CD14-positive monocyte (primary cell): ENCODE data around the gene CALML3. TPM values are rescaled to one million over a fixed set of nuclear protein-coding genes. Genes with fewer than 3 reads are reported as not detected.

Experiments
- DNase-seq, 3 donors: peaks; one replicate each; pipeline ENCODE4 v3.0.0-alpha.2; 2011 to 2022
- H2AFZ ChIP-seq: 2 replicates; pipeline ENCODE4 v1.6.0; 2012; ENCODE audit warnings: mild to moderate bottlenecking, low read depth, low read length, inconsistent platforms; ENCODE audit not compliant: insufficient read depth, poor library complexity, severe bottlenecking
- H3K27ac ChIP-seq, 2 donors: 1 replicate in 1 of 2; 2 replicates in 1 of 2; pipeline ENCODE4 v1.5.1; 2012 to 2013; ENCODE audit warnings: low read length in 2 of 2, control low read depth in 1 of 2, inconsistent platforms in 1 of 2, low read depth in 1 of 2, mild to moderate bottlenecking in 1 of 2
- H3K27me3 ChIP-seq, 2 donors: one replicate each; pipeline versions ENCODE4 v1.6.0 to v1.6.1; 2011 to 2013; ENCODE audit warnings: low read length in 2 of 2; ENCODE audit not compliant: control insufficient read depth in 2 of 2, insufficient read depth in 2 of 2
- H3K36me3 ChIP-seq, 2 donors: replicated peaks in 1 of 2; 1 replicate in 1 of 2; 2 replicates in 1 of 2; pipeline versions ENCODE4 v1.5.1 to v1.6.1; 2012 to 2013; ENCODE audit warnings: low read length in 2 of 2, control low read depth in 1 of 2, inconsistent platforms in 1 of 2, mild to moderate bottlenecking in 1 of 2; ENCODE audit not compliant: insufficient read depth in 2 of 2, control insufficient read depth in 1 of 2
- H3K4me1 ChIP-seq, 2 donors: 1 replicate in 1 of 2; 2 replicates in 1 of 2; pipeline versions ENCODE4 v1.5.1 to v1.6.1; 2012 to 2013; ENCODE audit warnings: low read length in 2 of 2, control low read depth in 1 of 2, inconsistent platforms in 1 of 2, mild to moderate bottlenecking in 1 of 2, moderate library complexity in 1 of 2; ENCODE audit not compliant: insufficient read depth in 2 of 2, control insufficient read depth in 1 of 2
- H3K4me2 ChIP-seq: replicated peaks from 2 replicates; pipeline ENCODE3; 2012; ENCODE audit warnings: low read length, moderate library complexity, mild to moderate bottlenecking; ENCODE audit not compliant: poor library complexity, severe bottlenecking; ENCODE audit errors: extremely low read depth
- H3K4me3 ChIP-seq, 3 experiments: fragments of 200-600 bp in 1 of 3; sonication (generic) in 1 of 3; replicated peaks in 1 of 3; 1 replicate in 2 of 3; 2 replicates in 1 of 3; pipeline ENCODE4 v1.5.1; 2011 to 2013; ENCODE audit warnings: low read length in 3 of 3, mild to moderate bottlenecking in 3 of 3, control low read depth in 2 of 3, low read depth in 2 of 3, inconsistent platforms in 1 of 3, moderate library complexity in 1 of 3
- H3K79me2 ChIP-seq: 2 replicates; pipeline ENCODE4 v1.6.0; 2012; ENCODE audit warnings: mild to moderate bottlenecking, control low read depth, inconsistent platforms, low read length, moderate library complexity; ENCODE audit not compliant: insufficient read depth
- H3K9ac ChIP-seq: 2 replicates; pipeline ENCODE4 v1.6.0; 2017; ENCODE audit warnings: low read length, mild to moderate bottlenecking; ENCODE audit not compliant: insufficient read depth, poor library complexity, severe bottlenecking
- H3K9me3 ChIP-seq, 2 donors: replicated peaks in 1 of 2; 1 replicate in 1 of 2; 2 replicates in 1 of 2; pipeline versions ENCODE4 v1.5.1 to v1.6.1; 2012 to 2013; ENCODE audit warnings: low read length in 2 of 2, control low read depth in 1 of 2; ENCODE audit not compliant: control insufficient read depth in 1 of 2, insufficient read depth in 1 of 2
- H4K20me1 ChIP-seq: 2 replicates; pipeline ENCODE4 v1.6.0; 2012; ENCODE audit warnings: mild to moderate bottlenecking, low read length, control low read depth, moderate library complexity; ENCODE audit not compliant: insufficient read depth
- H3K27ac Mint-ChIP-seq, 7 donors: one replicate each; pipeline ENCODE4 v1.8.0; 2020; ENCODE audit warnings: mild to moderate bottlenecking in 7 of 7, mixed read lengths in 7 of 7, moderate library complexity in 6 of 7, inconsistent platforms in 2 of 7
- H3K27me3 Mint-ChIP-seq, 3 donors: one replicate each; pipeline ENCODE4 v1.8.0; 2021 to 2022; ENCODE audit warnings: low read depth in 3 of 3, mild to moderate bottlenecking in 3 of 3, mixed read lengths in 3 of 3, moderate library complexity in 3 of 3, inconsistent platforms in 1 of 3
- H3K36me3 Mint-ChIP-seq, 2 donors: one replicate each; pipeline ENCODE4 v1.8.0; 2020; ENCODE audit warnings: mixed read lengths in 2 of 2, inconsistent platforms in 1 of 2, mild to moderate bottlenecking in 1 of 2
- H3K4me1 Mint-ChIP-seq: one replicate; pipeline ENCODE4 v1.8.0; 2020; ENCODE audit warnings: mild to moderate bottlenecking, mixed read lengths
- H3K4me3 Mint-ChIP-seq, 2 donors: one replicate each; pipeline ENCODE4 v1.8.0; 2020; ENCODE audit warnings: mild to moderate bottlenecking in 2 of 2, mixed read lengths in 2 of 2, moderate library complexity in 1 of 2
- H3K9me3 Mint-ChIP-seq, 7 donors: one replicate each; pipeline ENCODE4 v1.8.0; 2020 to 2022; ENCODE audit warnings: mixed read lengths in 7 of 7, mild to moderate bottlenecking in 6 of 7, moderate library complexity in 6 of 7, inconsistent platforms in 2 of 7
- CTCF ChIP-seq: fragments of 200-600 bp; IDR thresholded peaks from one replicate; pipeline ENCODE4 v1.8.0; 2022; ENCODE audit warnings: antibody characterized with exemption, mild to moderate bottlenecking
- WGBS: methylation state at CpG from one replicate; pipeline ENCODE4 v1.1.5; 2013; ENCODE audit warnings: missing lambda C conversion rate; ENCODE audit not compliant: insufficient coverage; 5-methylcytosine and 5-hydroxymethylcytosine counted together
- intact Hi-C, 2 donors: fragments of 100-400 bp; cut with micrococcal nuclease; formaldehyde crosslinking; loops; one replicate each; pipeline versions ENCODE4 v1.15.0 to v1.15.1; 2023
- polyA plus RNA-seq, 3 donors: library from polyadenylated mRNA; depleted of rRNA in 1 of 3; unstranded in 2 of 3; stranded (reverse) in 1 of 3; fragments of 300-500 nt in 2 of 3; fragments of >200 nt in 1 of 3; fragmentation: Illumina TruSeq in 2 of 3; gene quantifications; 1 replicate in 2 of 3; 2 replicates in 1 of 3; pipeline ENCODE4 v1.2.3, GENCODE V29; 2012 to 2021

Gene CALML3
- polyA plus RNA-seq, 3 donors = not detected

- H4K20me1 ChIP-seq = no peaks in the 10 kb centered on the region
- Mint-ChIP-seq H3K4me1 (peaks cover 4% of the 10 kb centered on the region), H3K27me3 (peaks cover 0 to 2% (median 1%) of the 10 kb centered on the region in 3 donors), H3K4me3 (no peak overlapping the region), H3K36me3 (no peaks in the 10 kb centered on the region), H3K27ac (no peak overlapping the region), H3K9me3 (peaks cover 0 to 13% (median 6%) of the 10 kb centered on the region in 7 donors)
- H3K9ac ChIP-seq = no peak overlapping the region
- H3K4me1 ChIP-seq = no peaks in the 10 kb centered on the region
- H3K27ac ChIP-seq = no peak overlapping the region
- 100% methylated on average over 2 of the region's 3 CpGs for WGBS
- no peak overlapping the region for H3K4me3 ChIP-seq
- no peak for TF ChIP-seq CTCF
- no peaks in the 10 kb centered on the region for H3K36me3 ChIP-seq
- H3K27me3 ChIP-seq = no peaks in the 10 kb centered on the region
- no peak for DNase-seq
- no peak overlapping the region for H3K4me2 ChIP-seq
- peaks cover 0 to 3% of the 10 kb centered on the region in 2 donors for H3K9me3 ChIP-seq
- H2AFZ ChIP-seq = no peak overlapping the region
- H3K79me2 ChIP-seq = no peaks in the 10 kb centered on the region
- intact Hi-C loops = no loop called here
Observed at GRCh38 chr10:5519054-5519453, 5.7 kb upstream of the CALML3 start.

DNA sequence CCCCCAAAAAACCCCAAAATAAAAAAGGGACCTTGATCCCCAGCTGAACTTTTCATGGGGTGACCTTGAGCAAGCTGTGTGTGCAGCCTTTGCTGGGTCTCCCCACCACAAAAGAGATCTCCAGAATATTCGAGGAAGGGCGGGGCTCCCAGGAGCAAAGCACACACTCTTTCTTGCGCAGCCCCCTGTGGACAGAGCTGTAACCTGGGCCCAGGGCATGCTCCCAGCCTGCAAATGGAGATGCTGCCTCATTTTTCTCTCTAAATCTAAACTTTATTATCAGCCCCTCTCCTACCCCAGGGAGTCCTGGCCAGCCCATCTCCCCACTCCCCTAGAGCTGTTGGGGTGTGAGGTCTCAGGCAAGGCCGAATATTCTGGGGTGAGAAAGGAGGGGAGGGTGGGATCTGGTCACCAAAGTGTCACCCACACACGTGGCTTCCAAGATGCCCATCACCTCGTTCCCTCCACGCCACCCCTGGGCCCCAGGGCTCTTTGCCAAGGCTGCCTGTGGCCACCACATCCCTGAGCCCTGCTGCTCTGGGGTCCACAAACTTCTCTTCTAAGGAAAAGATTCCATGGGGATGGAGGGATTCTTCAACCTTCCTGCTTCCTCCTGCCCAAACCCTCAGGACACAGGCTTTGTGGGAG, 1.7 kb upstream of the CALML3 start:
- Histone ChIP-seq H3K9me3 (peaks cover 0 to 3% of the 10 kb centered on the region in 2 donors), H3K4me1 (no peaks in the 10 kb centered on the region), H3K79me2 (no peaks in the 10 kb centered on the region), H3K4me2 (no peak overlapping the region), H3K36me3 (no peaks in the 10 kb centered on the region), H3K4me3 (no peak overlapping the region), H3K27me3 (no peaks in the 10 kb centered on the region), H3K9ac (no peak overlapping the region), H3K27ac (no peak overlapping the region), H2AFZ (no peak overlapping the region), H4K20me1 (no peaks in the 10 kb centered on the region)
- Mint-ChIP-seq H3K27me3 (peaks cover 0 to 4% (median 2%) of the 10 kb centered on the region in 3 donors), H3K27ac (no peak overlapping the region), H3K4me3 (no peak overlapping the region), H3K9me3 (peaks cover 0 to 17% (median 7%) of the 10 kb centered on the region in 7 donors), H3K4me1 (no peaks in the 10 kb centered on the region), H3K36me3 (no peaks in the 10 kb centered on the region)
- intact Hi-C loops = no loop called here
- TF ChIP-seq CTCF = no peak
- WGBS = 95% methylated on average over 6 of the region's 7 CpGs
- no peak for DNase-seq
